Mesenchymal stem cell (in vitro differentiated cells and primary cell): ENCODE results near the gene MYO9B.

Experiments
- DNase-seq: peaks from one replicate; pipeline ENCODE4 v3.0.0-alpha.2; 2013
- H2AFZ ChIP-seq: one replicate; pipeline ENCODE4 v1.6.1; 2013; ENCODE audit warnings: low read depth, mild to moderate bottlenecking, control low read depth, inconsistent platforms, low read length, moderate library complexity
- H2AK5ac ChIP-seq: 2 replicates; pipeline ENCODE4 v1.6.1; 2013; ENCODE audit warnings: low read length, moderate library complexity, mild to moderate bottlenecking, inconsistent platforms; ENCODE audit not compliant: severe bottlenecking
- H2BK120ac ChIP-seq: one replicate; pipeline ENCODE4 v1.6.1; 2013; ENCODE audit warnings: low read depth, mild to moderate bottlenecking, inconsistent platforms, low read length, moderate library complexity
- H2BK12ac ChIP-seq, 2 experiments: one replicate each; pipeline ENCODE4 v1.6.1; 2013; ENCODE audit warnings: inconsistent platforms in 2 of 2, low read length in 2 of 2, mild to moderate bottlenecking in 2 of 2, moderate library complexity in 2 of 2, control low read depth in 1 of 2
- H2BK15ac ChIP-seq: one replicate; pipeline ENCODE4 v1.6.1; 2013; ENCODE audit warnings: mild to moderate bottlenecking, low read depth, inconsistent platforms; ENCODE audit not compliant: poor library complexity, severe bottlenecking
- H2BK5ac ChIP-seq: 2 replicates; pipeline ENCODE4 v1.6.1; 2013; ENCODE audit warnings: low read depth, mild to moderate bottlenecking, low read length, control low read depth, inconsistent platforms; ENCODE audit not compliant: poor library complexity, severe bottlenecking
- H3K14ac ChIP-seq, 2 experiments: one replicate each; pipeline ENCODE4 v1.6.1; 2013; ENCODE audit warnings: inconsistent platforms in 2 of 2, low read length in 2 of 2, control low read depth in 1 of 2, mild to moderate bottlenecking in 1 of 2, moderate library complexity in 1 of 2
- H3K18ac ChIP-seq, 2 experiments: one replicate each; pipeline ENCODE4 v1.6.1; 2013; ENCODE audit warnings: inconsistent platforms in 2 of 2, low read length in 2 of 2, control low read depth in 1 of 2, low read depth in 1 of 2, mild to moderate bottlenecking in 1 of 2
- H3K23ac ChIP-seq, 2 experiments: one replicate each; pipeline ENCODE4 v1.6.1; 2013; ENCODE audit warnings: inconsistent platforms in 2 of 2, low read length in 2 of 2, mild to moderate bottlenecking in 2 of 2, moderate library complexity in 2 of 2, control low read depth in 1 of 2
- H3K27ac ChIP-seq: 2 replicates; pipeline ENCODE4 v1.5.1; 2013; ENCODE audit warnings: mild to moderate bottlenecking, moderate library complexity, low read length, control low read depth, inconsistent platforms; ENCODE audit not compliant: poor library complexity, severe bottlenecking
- H3K27me3 ChIP-seq, 2 experiments: 2 replicates each; pipeline versions ENCODE4 v1.6.1 to v1.7.0; 2013; ENCODE audit warnings: low read length in 2 of 2, mild to moderate bottlenecking in 2 of 2, moderate library complexity in 2 of 2, control low read depth in 1 of 2, inconsistent platforms in 1 of 2; ENCODE audit not compliant: control insufficient read depth in 1 of 2, insufficient read depth in 1 of 2
- H3K36me3 ChIP-seq, 2 experiments: 2 replicates each; pipeline versions ENCODE4 v1.6.1 to v1.7.0; 2013; ENCODE audit warnings: low read length in 2 of 2, control low read depth in 1 of 2, inconsistent platforms in 1 of 2, low read depth in 1 of 2, mild to moderate bottlenecking in 1 of 2; ENCODE audit not compliant: insufficient read depth in 2 of 2, control insufficient read depth in 1 of 2
- H3K4ac ChIP-seq, 2 experiments: one replicate each; pipeline ENCODE4 v1.6.1; 2013; ENCODE audit warnings: inconsistent platforms in 2 of 2, low read length in 2 of 2, mild to moderate bottlenecking in 2 of 2, moderate library complexity in 2 of 2, control low read depth in 1 of 2, low read depth in 1 of 2
- H3K4me1 ChIP-seq: 2 replicates; pipeline ENCODE4 v1.6.1; 2013; ENCODE audit warnings: low read depth, low read length, control low read depth; ENCODE audit not compliant: control insufficient read depth, insufficient read depth
- H3K4me2 ChIP-seq: 2 replicates; pipeline ENCODE4 v1.6.1; 2013; ENCODE audit warnings: low read length, mild to moderate bottlenecking, inconsistent platforms; ENCODE audit not compliant: poor library complexity, severe bottlenecking
- H3K4me3 ChIP-seq, 2 experiments: 2 replicates each; pipeline versions ENCODE4 v1.5.1 to v1.7.0; 2013; ENCODE audit warnings: low read length in 2 of 2, mild to moderate bottlenecking in 2 of 2, control low read depth in 1 of 2, low read depth in 1 of 2; ENCODE audit not compliant: insufficient read depth in 1 of 2
- H3K79me1 ChIP-seq: replicated peaks from 2 replicates; pipeline ENCODE4 v1.6.1; 2013; ENCODE audit warnings: mild to moderate bottlenecking, control low read depth, low read length, inconsistent platforms; ENCODE audit not compliant: poor library complexity, severe bottlenecking
- H3K9ac ChIP-seq: 2 replicates; pipeline ENCODE4 v1.7.0; 2013; ENCODE audit warnings: mild to moderate bottlenecking, low read length, moderate library complexity
- H3K9me3 ChIP-seq: 2 replicates; pipeline ENCODE4 v1.7.0; 2013; ENCODE audit warnings: mild to moderate bottlenecking, low read length; ENCODE audit not compliant: control insufficient read depth
- H4K8ac ChIP-seq: one replicate; pipeline ENCODE4 v1.6.1; 2013; ENCODE audit warnings: inconsistent platforms, mild to moderate bottlenecking, low read length, moderate library complexity
- H4K91ac ChIP-seq: one replicate; pipeline ENCODE4 v1.6.1; 2013; ENCODE audit warnings: mild to moderate bottlenecking, low read length, inconsistent platforms
- WGBS: methylation state at CpG from one replicate; pipeline ENCODE4 v1.1.7; 2013; ENCODE audit warnings: mixed read lengths; 5-methylcytosine and 5-hydroxymethylcytosine counted together

MYO9B gene

DNA sequence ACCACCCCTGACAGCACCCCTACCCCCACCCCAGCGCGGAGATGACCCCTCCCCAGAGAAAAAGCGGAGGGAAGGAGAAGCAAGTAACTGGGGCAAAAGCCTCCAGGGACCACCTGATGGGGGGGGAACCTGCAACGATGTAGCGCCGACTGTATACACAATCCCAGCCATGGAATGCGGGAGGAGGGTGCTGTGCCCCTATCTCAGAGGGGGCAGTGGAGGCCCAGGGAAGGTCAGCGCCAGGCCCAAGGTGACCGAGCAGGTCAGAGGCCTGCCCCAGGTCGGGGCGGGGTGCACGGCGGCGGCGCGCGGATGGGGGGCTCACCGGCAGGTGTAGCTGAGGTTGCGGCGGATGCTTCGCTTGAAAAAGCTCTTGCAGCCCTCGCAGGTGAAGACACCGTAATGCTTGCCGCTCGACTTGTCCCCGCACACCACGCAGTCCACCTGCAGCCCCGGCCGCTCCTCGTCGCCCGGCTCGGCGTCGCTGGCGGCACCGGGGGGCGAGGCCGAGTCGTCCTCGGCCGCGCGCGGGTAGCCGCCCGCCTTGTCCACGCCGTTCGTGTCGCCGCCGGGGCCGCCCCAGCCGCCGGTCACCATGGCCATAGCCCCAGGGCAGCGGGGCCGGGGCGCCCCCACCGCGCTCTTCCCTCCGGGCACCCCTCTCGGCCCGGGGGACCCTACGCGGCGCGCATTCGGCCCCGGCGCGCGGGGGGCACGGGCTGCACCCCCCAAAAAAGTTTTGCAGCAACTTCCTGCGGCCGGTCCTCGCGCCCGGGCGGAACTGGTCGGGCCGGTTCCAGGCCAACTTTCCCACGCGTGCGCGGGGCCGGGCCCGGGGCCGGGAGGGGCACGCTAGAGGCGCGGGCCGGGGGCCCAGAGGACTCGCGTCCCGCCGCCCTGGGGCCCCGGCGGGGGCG lies 169.3 kb downstream of the MYO9B start:
- Histone ChIP-seq H3K9ac (peak overlapping the region; percentile 79), H3K4me2 (peak overlapping the region; percentile 49), H3K79me1 (peaks cover 6% of the 10 kb centered on the region), H3K23ac (peak overlapping the region in 1 of 2 experiments; percentile 99), H3K18ac (peak overlapping the region; percentile 85 to 98), H2BK5ac (peak overlapping the region; percentile 1), H2BK12ac (peak overlapping the region; percentile 5 to 11), H3K14ac (peak overlapping the region; percentile 80 to 84), H4K8ac (peak overlapping the region; percentile 43), H2BK15ac (peak overlapping the region; percentile 94), H3K36me3 (peaks cover 0 to 16% of the 10 kb centered on the region in 2 experiments), H3K4ac (peak overlapping the region; percentile 98 to 99), H3K4me1 (peaks cover 53% of the 10 kb centered on the region), H2BK120ac (peak overlapping the region; percentile 93), H3K9me3 (no peaks in the 10 kb centered on the region), H2AK5ac (peak overlapping the region; percentile 5), H2AFZ (no peak overlapping the region), H3K27ac (peak overlapping the region; percentile 22), H3K27me3 (no peaks in the 10 kb centered on the region), H4K91ac (peak overlapping the region; percentile 90), H3K4me3 (peak overlapping the region; percentile 90 to 92)
- WGBS: 1% methylated on average over 62 of the region's 100 CpGs
- no peak for DNase-seq

DNA sequence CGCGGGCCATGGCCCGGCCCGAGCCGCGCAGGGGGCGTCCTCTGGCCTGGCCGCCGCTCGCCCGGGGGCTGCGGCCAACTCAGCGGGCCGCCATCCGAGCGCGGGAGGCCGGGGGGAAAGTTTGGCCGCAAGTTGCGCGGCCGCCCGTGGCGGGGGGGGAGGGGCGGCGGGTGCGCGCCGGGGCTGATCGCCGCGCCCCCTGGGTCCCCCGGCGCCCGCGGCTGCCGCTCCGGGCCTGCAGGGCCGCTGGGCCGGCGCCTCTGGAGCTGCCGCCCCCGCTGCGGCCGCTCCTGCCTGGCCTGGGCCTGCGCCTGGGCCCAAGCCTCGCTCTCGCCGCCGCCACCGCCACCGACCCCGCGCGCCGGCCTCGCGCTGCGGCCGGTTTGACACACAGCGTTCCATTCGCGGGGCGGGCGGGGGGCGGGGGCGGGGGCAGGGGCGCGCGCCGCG lies 170.0 kb downstream of the MYO9B start, which contains the start of gene NR2F6:
Gene NR2F6, minus strand, starts transcription at position 385 of the 450 bp plus-strand sequence. CDS start 699 bp downstream, outside the sequence.
- H2BK12ac ChIP-seq: peak within 1 kb of the TSS; percentile 57 to 94
- WGBS: 1% methylated on average over 15 of the region's 72 CpGs

GRCh38 chr19:17246681-17247425 lies 171.3 kb downstream of the MYO9B start:
- Histone ChIP-seq H3K79me1 (no peaks in the 10 kb centered on the region), H3K9ac (peak overlapping the region; percentile 71), H2AFZ (no peak overlapping the region), H3K4ac (peak overlapping the region; percentile 85 to 90), H3K27ac (peak overlapping the region; percentile 90), H3K4me3 (peak overlapping the region; percentile 16 to 69), H2BK5ac (peak overlapping the region; percentile 59), H2BK120ac (peak overlapping the region; percentile 75), H3K4me1 (peaks cover 46% of the 10 kb centered on the region), H3K23ac (no peak overlapping the region), H2BK15ac (peak overlapping the region; percentile 82), H3K18ac (peak overlapping the region; percentile 85 to 99), H3K9me3 (no peaks in the 10 kb centered on the region), H2AK5ac (peak overlapping the region; percentile 62), H2BK12ac (peak overlapping the region; percentile 82 to 94), H4K8ac (peak overlapping the region; percentile 95), H3K4me2 (peak overlapping the region; percentile 57), H3K14ac (peak overlapping the region in 1 of 2 experiments; percentile 50), H4K91ac (peak overlapping the region; percentile 95), H3K27me3 (no peaks in the 10 kb centered on the region), H3K36me3 (no peaks in the 10 kb centered on the region)
- 5% methylated on average over 20 of the region's 21 CpGs for WGBS
- DNase-seq: peak; percentile 87

More for the DNA sequence above, 170.0 kb downstream of the MYO9B start, which contains the start of gene NR2F6:
- Histone ChIP-seq H3K79me1 (peaks cover 2% of the 10 kb centered on the region), H4K91ac (peak within 1 kb of the TSS; percentile 95), H2AFZ (no peak within 1 kb of the TSS), H2AK5ac (peak within 1 kb of the TSS; percentile 5), H3K4me3 (peak within 1 kb of the TSS; percentile 90 to 92), H3K27ac (peak within 1 kb of the TSS; percentile 90), H3K18ac (peak within 1 kb of the TSS; percentile 85 to 99), H3K36me3 (peaks cover 0 to 9% of the 10 kb centered on the region in 2 experiments), H2BK120ac (peak within 1 kb of the TSS; percentile 93), H3K23ac (peak within 1 kb of the TSS in 1 of 2 experiments; percentile 99), H3K27me3 (no peaks in the 10 kb centered on the region), H2BK15ac (peak within 1 kb of the TSS; percentile 94), H3K14ac (peak within 1 kb of the TSS; percentile 80 to 84), H3K4me1 (peaks cover 52% of the 10 kb centered on the region), H3K9ac (peak within 1 kb of the TSS; percentile 79), H3K4me2 (peak within 1 kb of the TSS; percentile 57), H4K8ac (peak within 1 kb of the TSS; percentile 67), H3K4ac (peak within 1 kb of the TSS; percentile 98 to 99), H3K9me3 (no peaks in the 10 kb centered on the region), H2BK5ac (peak within 1 kb of the TSS; percentile 67)
- DNase-seq: no peak
